Measurements from ENCODE around the gene ZNF652.
"Not testable (repeated sequence)": the region's sequence is repeated elsewhere in the genome, so short reads cannot be mapped to it uniquely, and the experiment has no call there.

ZNF652 gene

DNA sequence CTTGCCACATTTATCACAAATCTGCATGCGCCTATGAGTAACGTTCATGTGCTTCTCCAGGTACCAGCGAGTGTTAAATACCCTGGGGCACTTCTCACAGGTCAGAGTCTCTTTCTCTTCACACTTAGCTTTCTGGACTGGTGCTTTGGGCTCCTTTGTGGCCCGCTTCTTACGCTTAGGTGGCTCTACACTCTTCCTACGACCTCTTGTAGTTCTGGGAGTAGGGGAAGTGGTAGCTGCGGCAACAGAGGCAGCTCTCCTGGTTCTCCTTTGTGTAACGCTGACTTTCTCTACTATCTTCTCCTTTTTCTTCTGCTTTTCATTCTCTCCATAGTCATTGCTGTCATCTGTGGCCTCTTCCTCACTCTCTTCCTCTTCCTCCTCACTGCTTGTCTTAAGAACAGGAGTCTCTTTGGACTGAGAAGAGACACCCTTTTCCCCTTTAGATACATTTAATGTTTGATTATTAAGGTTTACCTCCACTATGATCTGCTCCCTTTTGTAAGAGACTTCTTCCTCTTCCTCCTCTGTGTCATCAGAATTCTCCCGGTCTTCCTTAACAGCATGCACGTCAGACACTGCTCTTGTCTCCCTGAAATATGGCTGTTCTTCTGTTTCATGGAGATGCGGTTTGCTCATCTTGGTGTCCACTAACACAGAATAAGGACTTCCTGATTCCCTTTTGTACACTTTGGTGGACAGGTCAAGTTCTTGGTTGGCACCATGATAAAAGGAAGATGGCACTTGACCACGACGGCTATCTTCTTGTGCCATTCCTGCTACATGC lies 45.0 kb downstream of the ZNF652 start:
- DNase-seq (ENCODE audit: extremely low read depth in 1 of 2, low read depth in 1 of 2), result no peak

- no peak for DNase-seq (ENCODE audit: extremely low read depth in 1 of 2, low read depth in 1 of 2)
These were observed 45.8 kb downstream of the ZNF652 start for GRCh38 chr17:49316258-49316570.

- DNase-seq (ENCODE audit: extremely low read depth in 1 of 2, low read depth in 1 of 2), result peak; percentile 51 to 56
These were observed 46.3 kb downstream of the ZNF652 start for GRCh38 chr17:49315551-49316257.

DNA sequence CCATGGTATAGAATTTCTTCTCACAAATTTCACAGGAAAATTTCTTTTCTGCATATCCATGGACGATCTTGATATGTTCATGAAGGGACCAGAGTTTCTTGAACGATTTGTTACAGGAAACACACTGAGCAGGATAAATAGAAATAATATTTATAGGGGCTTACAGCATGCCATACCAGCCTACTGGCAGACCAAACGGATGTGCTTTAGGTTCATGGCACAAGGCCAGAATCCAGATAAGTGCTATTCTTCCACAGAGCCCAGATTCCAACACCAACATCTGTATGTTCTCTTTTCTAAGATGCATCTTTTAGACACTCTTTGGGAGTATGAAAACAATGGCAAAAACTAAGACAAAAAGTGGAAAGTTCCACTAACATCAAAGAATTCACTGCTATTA lies 49.3 kb downstream of the ZNF652 start:
- DNase-seq (ENCODE audit: extremely low read depth in 1 of 2, low read depth in 1 of 2), result no peak

DNA sequence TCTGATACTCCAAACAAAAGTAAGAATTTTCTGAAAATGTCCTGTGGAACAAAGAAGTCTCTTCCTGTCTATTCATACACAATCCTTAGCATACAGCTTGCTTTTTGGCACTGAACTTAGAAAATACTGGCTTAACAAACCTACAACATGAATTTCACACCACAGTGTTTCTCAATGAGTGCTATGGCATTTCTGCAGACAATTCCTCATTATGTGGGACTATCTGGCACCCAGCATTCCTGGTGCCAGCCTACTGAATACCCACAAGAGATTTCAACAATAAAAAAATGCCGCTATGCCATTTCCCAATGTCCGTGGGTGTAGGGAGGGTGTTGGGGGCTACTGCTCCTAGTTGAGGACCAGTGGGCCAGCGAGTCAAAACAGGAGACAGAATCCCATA lies 62.1 kb downstream of the ZNF652 start:
- DNase-seq (ENCODE audit: extremely low read depth in 1 of 2, low read depth in 1 of 2), result no peak

DNA sequence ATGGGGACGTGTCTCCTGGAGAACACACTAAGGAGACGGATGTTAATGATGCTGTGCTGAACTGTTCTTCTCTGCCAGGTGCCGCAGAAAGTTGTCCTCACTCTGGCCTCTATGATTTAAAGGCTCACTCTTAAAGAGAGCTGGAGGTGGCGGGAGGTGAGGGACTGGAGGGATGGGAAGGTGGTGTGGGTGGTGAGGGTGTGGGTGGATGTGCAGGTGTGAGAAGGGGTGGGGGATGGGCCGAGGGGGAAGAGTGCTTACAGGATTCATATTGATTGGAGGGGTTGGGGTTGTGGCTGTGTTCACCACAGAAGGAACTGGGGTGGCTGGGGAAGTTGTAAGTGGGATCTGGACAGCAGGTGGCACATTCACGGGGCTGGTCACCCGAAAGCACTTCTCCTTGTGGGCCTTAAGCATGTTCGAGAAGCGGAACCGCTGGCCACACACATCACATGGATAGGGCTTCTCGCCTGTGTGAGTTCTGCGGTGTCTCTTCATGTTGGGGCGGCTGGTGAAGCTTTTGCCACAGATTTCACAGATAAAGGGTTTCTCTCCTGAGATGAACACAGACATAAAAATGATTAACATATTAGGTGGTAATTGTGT lies 63.6 kb downstream of the ZNF652 start:
- no peak for DNase-seq (ENCODE audit: extremely low read depth in 1 of 2, low read depth in 1 of 2)

- DNase-seq (ENCODE audit: extremely low read depth in 1 of 2, low read depth in 1 of 2), result no peak
These were observed 64.9 kb downstream of the ZNF652 start for GRCh38 chr17:49297141-49297540.

DNA sequence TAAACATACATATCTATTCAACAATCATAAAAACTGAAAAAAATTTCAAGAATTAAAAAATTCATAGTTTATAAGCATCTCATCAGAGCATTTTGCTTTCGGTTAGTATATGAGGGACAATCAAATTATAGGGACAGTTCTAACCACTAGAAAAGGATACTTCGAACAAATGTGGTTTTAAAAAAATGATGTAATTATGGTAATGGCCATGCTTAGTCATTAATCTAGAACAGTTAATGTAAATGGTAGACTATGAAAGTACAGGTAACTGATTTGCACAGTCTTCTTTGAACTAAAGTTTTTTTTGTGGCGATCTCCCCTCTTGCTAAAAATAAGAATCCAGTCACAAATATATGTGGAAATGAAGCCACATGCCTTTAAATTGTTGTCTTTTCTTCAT lies 67.9 kb downstream of the ZNF652 start:
- no peak for DNase-seq (ENCODE audit: extremely low read depth in 1 of 2, low read depth in 1 of 2)

GRCh38 chr17:49292901-49293300 lies 69.1 kb downstream of the ZNF652 start:
- DNase-seq (ENCODE audit: extremely low read depth in 1 of 2, low read depth in 1 of 2), result no peak

- DNase-seq (ENCODE audit: extremely low read depth in 1 of 2, low read depth in 1 of 2), result no peak
These were observed 70.1 kb downstream of the ZNF652 start for GRCh38 chr17:49291929-49292328.

DNA sequence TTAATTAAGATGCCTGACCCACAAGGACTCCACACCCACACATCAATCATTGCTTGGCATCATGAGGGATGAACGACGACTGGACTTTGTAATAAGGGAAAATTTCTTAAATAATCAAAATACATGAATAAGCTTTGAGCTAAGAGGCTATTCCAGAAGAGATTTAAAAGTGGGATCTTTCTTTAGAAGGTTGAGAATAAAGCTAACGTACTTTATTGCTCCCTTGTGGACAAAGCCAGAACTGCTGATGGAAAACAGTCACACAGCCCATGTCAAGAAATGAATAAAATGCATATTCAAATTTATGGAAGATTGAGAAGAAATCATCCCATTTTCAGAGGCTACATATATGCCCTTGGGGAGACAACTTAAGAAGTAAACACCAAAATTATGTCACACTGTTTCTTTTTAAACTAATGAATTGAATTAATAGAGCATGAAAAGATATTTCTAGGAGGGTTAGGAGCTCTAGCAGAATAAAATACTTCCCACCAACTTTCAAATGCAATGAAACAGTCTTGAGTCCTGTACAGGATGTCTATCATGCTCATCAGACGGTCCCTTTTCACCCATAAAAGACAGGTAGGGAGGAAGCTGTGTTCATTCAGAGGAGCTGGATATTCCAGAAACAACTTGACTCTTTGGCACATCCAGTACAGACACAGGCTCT lies 71.2 kb downstream of the ZNF652 start:
- DNase-seq (ENCODE audit: extremely low read depth in 1 of 2, low read depth in 1 of 2), result no peak

GRCh38 chr17:49288388-49288787 lies 73.7 kb downstream of the ZNF652 start:
- DNase-seq (ENCODE audit: extremely low read depth in 1 of 2, low read depth in 1 of 2), result no peak

- no peak for DNase-seq (ENCODE audit: extremely low read depth in 1 of 2, low read depth in 1 of 2)
These were observed 74.6 kb downstream of the ZNF652 start for GRCh38 chr17:49287481-49287880.

DNA sequence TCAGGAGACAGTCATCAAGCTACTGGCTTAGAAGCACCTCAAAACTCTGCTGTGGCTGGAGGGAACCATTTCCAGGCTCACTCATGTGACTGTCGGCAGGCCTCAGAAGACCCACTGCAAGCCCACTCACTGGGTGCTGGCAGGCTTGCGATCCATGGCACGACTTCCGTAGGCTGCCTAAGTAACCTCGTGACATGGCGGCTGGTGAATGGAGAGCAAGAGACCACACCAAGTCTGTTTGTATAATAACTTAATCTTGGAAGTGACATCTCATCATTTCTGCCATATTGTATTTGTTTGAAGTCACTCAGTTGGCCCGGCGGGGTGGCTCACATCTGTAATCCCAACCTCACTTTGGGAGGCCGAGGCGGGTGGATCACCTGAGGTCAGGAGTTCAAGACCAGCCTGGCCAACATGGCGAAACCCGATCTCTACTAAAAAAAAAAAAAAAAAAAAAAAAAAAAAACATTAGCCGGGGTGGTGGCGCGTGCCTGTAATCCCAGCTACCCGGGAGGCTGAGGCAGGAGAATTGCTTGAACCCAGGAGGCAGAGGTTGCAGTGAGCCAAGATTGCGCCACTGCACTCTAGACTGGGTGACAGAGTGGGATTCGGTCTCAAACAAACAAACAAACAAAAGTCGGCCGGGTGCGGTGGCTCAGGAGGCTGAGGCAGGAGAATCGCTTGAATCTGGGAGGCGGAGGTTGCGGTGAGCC lies 75.6 kb downstream of the ZNF652 start:
- not testable (repeated sequence) for DNase-seq (ENCODE audit: extremely low read depth in 1 of 2, low read depth in 1 of 2)

DNA sequence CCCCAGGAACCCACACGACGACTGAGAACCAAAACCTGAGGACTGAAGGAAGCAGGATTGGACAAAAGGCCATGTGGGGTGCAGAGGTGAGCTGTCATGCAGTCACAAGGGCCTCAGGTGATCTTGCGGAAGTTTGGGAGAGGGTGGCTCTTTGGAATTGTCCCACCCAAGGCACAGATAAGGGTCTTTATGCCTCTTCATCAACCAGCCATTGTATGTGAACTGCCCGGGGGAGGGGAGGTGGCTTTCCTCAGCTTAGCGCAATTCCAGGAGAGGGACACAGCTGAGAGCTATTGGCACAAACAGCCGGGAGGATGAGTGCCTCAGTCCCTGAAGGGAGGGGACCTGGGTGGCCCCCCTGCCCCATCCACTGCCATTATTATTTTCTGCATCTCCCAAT lies 76.3 kb downstream of the ZNF652 start:
- DNase-seq (ENCODE audit: extremely low read depth in 1 of 2, low read depth in 1 of 2), result no peak

DNA sequence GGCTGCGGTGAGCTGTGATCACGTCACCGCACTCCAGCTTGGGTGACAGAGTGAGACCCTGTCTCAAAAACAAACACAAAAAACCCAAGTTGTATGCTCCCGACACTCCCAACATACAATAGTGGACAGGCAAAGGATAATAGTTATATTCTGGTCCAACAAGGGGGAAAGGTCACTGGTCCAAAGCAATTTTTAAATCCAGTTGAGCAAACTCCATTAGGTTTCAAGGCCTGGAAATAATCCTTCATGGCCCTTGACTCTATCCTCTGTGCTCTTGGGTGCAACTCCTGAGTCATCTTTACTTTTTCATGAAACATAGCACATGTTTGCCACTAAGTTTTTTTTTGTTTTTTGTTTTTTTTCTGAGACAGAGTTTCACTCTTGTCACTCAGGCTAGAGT lies 81.1 kb downstream of the ZNF652 start:
- no peak for DNase-seq (ENCODE audit: extremely low read depth in 1 of 2, low read depth in 1 of 2)

DNA sequence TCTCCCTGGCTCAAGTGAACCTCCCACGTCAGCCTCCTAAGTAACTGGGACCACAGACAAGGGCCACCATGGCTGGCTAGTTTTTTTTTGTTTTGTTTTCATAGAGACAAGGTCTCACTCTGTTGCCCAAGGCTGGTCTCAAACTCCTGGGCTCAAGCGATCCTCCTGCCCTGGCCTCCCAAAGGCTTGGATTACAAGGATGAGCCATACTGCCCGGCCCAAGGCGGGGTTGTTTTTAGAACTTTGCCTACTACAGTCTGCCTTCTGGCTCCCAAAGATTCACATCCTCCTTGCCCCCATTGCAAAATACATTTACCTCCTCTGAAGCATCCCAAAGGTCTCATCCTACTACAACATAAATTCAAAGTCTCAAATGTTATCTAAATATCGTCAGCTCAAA lies 82.0 kb downstream of the ZNF652 start:
- no peak for DNase-seq (ENCODE audit: extremely low read depth in 1 of 2, low read depth in 1 of 2)

- not testable (repeated sequence) for DNase-seq (ENCODE audit: extremely low read depth in 1 of 2, low read depth in 1 of 2)
These were observed 82.6 kb downstream of the ZNF652 start for GRCh38 chr17:49279263-49280015.

GRCh38 chr17:49278076-49278475 lies 84.0 kb downstream of the ZNF652 start:
- DNase-seq (ENCODE audit: extremely low read depth in 1 of 2, low read depth in 1 of 2), result no peak

- DNase-seq (ENCODE audit: extremely low read depth in 1 of 2, low read depth in 1 of 2), result no peak
These were observed 84.4 kb downstream of the ZNF652 start for GRCh38 chr17:49277638-49278037.

Data from activated CD8-positive, alpha-beta memory T cell treated with anti-CD3 and anti-CD28 coated beads for 1 hour (primary cell).